ENCODE data around the gene CRELD2.

- TF ChIP-seq CTCF (IDR thresholded peaks at IDR 0.05; ENCODE audit: borderline replicate concordance, extremely low read depth, low read length, poor library complexity, severe bottlenecking) (no peak), EZH2 (IDR thresholded peaks at IDR 0.05; ENCODE audit: borderline replicate concordance, low read depth, low read length, severe bottlenecking) (no peak)
Measured at GRCh38 chr22:49877642-49878041, 40.8 kb upstream of the CRELD2 start.
